ENCODE data around the gene PRDM12. TPM values are rescaled to one million over a fixed set of nuclear protein-coding genes. Genes with fewer than 3 reads are reported as not detected.

PRDM12 gene
- not detected for total RNA-seq

GRCh38 chr9:130664251-130665028 is at the start of gene PRDM12:
Gene PRDM12, plus strand, starts transcription at chr9:130664594. Its CDS starts 60 bp downstream, at chr9:130664654.
- H3K27me3 ChIP-seq (ENCODE audit: control insufficient read depth in 3 of 3, insufficient read depth in 3 of 3, low read length in 3 of 3) = peaks cover 78 to 85% (median 84%) of the 10 kb centered on the region in 3 donors

DNA sequence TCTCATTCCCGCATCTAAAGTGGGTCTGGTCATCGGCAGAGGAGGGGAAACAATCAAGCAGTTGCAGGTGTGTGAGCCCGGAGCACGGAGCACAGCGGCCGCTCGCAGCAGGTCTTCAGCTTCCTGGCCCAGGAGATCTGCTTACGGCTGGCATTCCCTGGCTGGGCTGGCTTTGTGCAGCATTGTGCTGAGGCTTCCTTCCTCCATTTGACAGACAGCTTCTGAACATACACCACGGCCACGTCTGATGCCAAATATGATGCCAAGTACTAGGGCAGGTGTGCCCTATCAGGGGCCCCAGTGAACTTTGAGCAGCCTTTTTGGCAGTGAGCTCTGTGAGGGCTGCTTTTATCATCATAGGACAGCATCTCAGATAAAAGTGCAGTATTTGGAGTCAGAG is 47.9 kb upstream of the PRDM12 start:
- no peaks in the 10 kb centered on the region for H3K27me3 ChIP-seq (ENCODE audit: control insufficient read depth in 3 of 3, insufficient read depth in 3 of 3, low read length in 3 of 3)
- H3K4me3 ChIP-seq (ENCODE audit: low read length in 3 of 3) = no peak overlapping the region
- peaks cover 74 to 89% (median 82%) of the 10 kb centered on the region in 3 donors for H3K36me3 ChIP-seq (ENCODE audit: control insufficient read depth in 3 of 3, insufficient read depth in 3 of 3, low read length in 3 of 3)
- no peaks in the 10 kb centered on the region for H3K9me3 ChIP-seq (ENCODE audit: control insufficient read depth in 3 of 3, low read length in 3 of 3)
- no peak overlapping the region for H3K9ac ChIP-seq (ENCODE audit: low read depth in 1 of 3, low read length in 3 of 3)
- no peak overlapping the region for H3K27ac ChIP-seq (ENCODE audit: low read depth, low read length)
- no peaks in the 10 kb centered on the region for H3K4me1 ChIP-seq (ENCODE audit: control insufficient read depth in 3 of 3, insufficient read depth in 3 of 3, low read length in 3 of 3)

More at GRCh38 chr9:130664251-130665028, at the start of gene PRDM12:
- Histone ChIP-seq H3K9me3 (ENCODE audit: control insufficient read depth in 3 of 3, low read length in 3 of 3) (no peaks in the 10 kb centered on the region), H3K27ac (ENCODE audit: low read depth, low read length) (no peak within 1 kb of the TSS), H3K9ac (ENCODE audit: low read depth in 1 of 3, low read length in 3 of 3) (no peak within 1 kb of the TSS), H3K4me1 (ENCODE audit: control insufficient read depth in 3 of 3, insufficient read depth in 3 of 3, low read length in 3 of 3) (peaks cover 14 to 25% (median 23%) of the 10 kb centered on the region in 3 donors), H3K4me3 (ENCODE audit: low read length in 3 of 3) (no peak within 1 kb of the TSS), H3K36me3 (ENCODE audit: control insufficient read depth in 3 of 3, insufficient read depth in 3 of 3, low read length in 3 of 3) (no peaks in the 10 kb centered on the region)

GRCh38 chr9:130623466-130623865 is 40.9 kb upstream of the PRDM12 start:
- Histone ChIP-seq H3K27me3 (ENCODE audit: control insufficient read depth in 3 of 3, insufficient read depth in 3 of 3, low read length in 3 of 3) (no peaks in the 10 kb centered on the region), H3K4me3 (ENCODE audit: low read length in 3 of 3) (no peak overlapping the region), H3K36me3 (ENCODE audit: control insufficient read depth in 3 of 3, insufficient read depth in 3 of 3, low read length in 3 of 3) (peaks cover 66 to 80% (median 76%) of the 10 kb centered on the region in 3 donors), H3K27ac (ENCODE audit: low read depth, low read length) (no peak overlapping the region), H3K9me3 (ENCODE audit: control insufficient read depth in 3 of 3, low read length in 3 of 3) (no peaks in the 10 kb centered on the region), H3K4me1 (ENCODE audit: control insufficient read depth in 3 of 3, insufficient read depth in 3 of 3, low read length in 3 of 3) (no peaks in the 10 kb centered on the region), H3K9ac (ENCODE audit: low read depth in 1 of 3, low read length in 3 of 3) (no peak overlapping the region)

DNA sequence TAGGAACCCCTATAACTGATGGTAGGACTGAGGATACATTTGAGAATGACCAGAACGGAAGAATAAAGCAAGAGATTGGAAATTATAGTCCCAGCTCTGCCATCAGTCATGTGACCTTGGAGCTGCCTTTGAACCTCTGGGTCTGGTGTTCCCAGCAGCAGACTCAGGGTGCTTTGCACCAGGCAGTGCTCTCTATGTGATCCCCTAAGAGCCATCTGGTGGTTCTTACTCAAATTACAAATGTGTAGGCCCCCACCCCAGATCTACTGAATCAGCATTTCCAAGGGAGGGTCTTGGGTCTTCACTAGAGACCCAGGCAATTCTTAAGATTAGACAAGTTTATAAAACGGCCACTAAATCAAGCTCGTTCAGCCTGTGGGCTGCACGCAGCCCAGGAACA is 40.2 kb upstream of the PRDM12 start:
- Histone ChIP-seq H3K4me3 (ENCODE audit: low read length in 3 of 3) (no peak overlapping the region), H3K9ac (ENCODE audit: low read depth in 1 of 3, low read length in 3 of 3) (no peak overlapping the region), H3K27me3 (ENCODE audit: control insufficient read depth in 3 of 3, insufficient read depth in 3 of 3, low read length in 3 of 3) (no peaks in the 10 kb centered on the region), H3K9me3 (ENCODE audit: control insufficient read depth in 3 of 3, low read length in 3 of 3) (no peaks in the 10 kb centered on the region), H3K36me3 (ENCODE audit: control insufficient read depth in 3 of 3, insufficient read depth in 3 of 3, low read length in 3 of 3) (peaks cover 60 to 75% (median 70%) of the 10 kb centered on the region in 3 donors), H3K4me1 (ENCODE audit: control insufficient read depth in 3 of 3, insufficient read depth in 3 of 3, low read length in 3 of 3) (no peaks in the 10 kb centered on the region), H3K27ac (ENCODE audit: low read depth, low read length) (no peak overlapping the region)

DNA sequence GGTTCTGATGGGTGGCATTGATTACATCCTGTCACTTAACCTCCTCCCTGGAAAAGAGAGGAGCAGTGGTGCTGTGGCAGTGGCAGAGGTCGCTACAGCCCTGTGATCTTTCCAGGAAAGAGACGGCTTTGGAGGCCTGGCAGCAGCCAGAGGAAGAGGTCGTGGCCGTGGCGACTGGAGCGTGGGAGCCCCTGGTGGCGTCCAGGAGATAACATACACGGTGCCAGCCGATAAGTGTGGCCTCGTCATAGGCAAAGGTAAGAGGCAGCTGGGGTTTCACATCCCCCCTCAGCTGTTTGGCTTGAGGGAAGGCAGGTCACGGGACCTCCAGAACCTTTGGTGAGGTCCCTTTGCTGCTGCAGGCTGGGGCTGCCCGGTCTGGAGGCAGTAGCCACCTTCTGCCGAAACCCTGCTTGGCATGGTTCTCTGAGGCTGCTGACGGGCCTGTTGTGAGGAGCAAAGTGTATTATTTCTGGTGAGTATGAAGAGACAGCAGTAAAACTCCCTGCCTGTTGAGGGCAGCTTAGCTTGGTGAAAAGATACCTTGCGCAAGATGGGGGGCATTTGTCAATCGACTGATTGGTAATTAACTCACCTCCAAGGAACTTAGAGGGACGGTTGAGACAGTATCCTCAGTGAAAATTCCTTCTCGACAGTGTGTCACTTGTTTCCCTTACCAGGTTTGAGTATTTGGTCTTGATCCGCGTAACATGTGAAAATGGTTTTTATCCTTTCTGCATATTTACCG is 38.0 kb upstream of the PRDM12 start:
- Histone ChIP-seq H3K4me1 (ENCODE audit: control insufficient read depth in 3 of 3, insufficient read depth in 3 of 3, low read length in 3 of 3) (no peaks in the 10 kb centered on the region), H3K4me3 (ENCODE audit: low read length in 3 of 3) (no peak overlapping the region), H3K27ac (ENCODE audit: low read depth, low read length) (no peak overlapping the region)

GRCh38 chr9:130627051-130627450 is 37.3 kb upstream of the PRDM12 start:
- no peaks in the 10 kb centered on the region for H3K9me3 ChIP-seq (ENCODE audit: control insufficient read depth in 3 of 3, low read length in 3 of 3)
- H3K4me3 ChIP-seq (ENCODE audit: low read length in 3 of 3) = no peak overlapping the region
- H3K4me1 ChIP-seq (ENCODE audit: control insufficient read depth in 3 of 3, insufficient read depth in 3 of 3, low read length in 3 of 3) = no peaks in the 10 kb centered on the region
- peaks cover 65 to 78% (median 71%) of the 10 kb centered on the region in 3 donors for H3K36me3 ChIP-seq (ENCODE audit: control insufficient read depth in 3 of 3, insufficient read depth in 3 of 3, low read length in 3 of 3)
- no peak overlapping the region for H3K9ac ChIP-seq (ENCODE audit: low read depth in 1 of 3, low read length in 3 of 3)
- H3K27ac ChIP-seq (ENCODE audit: low read depth, low read length) = no peak overlapping the region
- H3K27me3 ChIP-seq (ENCODE audit: control insufficient read depth in 3 of 3, insufficient read depth in 3 of 3, low read length in 3 of 3) = no peaks in the 10 kb centered on the region

More for the DNA sequence above, 38.0 kb upstream of the PRDM12 start:
- Histone ChIP-seq H3K27me3 (ENCODE audit: control insufficient read depth in 3 of 3, insufficient read depth in 3 of 3, low read length in 3 of 3) (no peaks in the 10 kb centered on the region), H3K9ac (ENCODE audit: low read depth in 1 of 3, low read length in 3 of 3) (no peak overlapping the region), H3K9me3 (ENCODE audit: control insufficient read depth in 3 of 3, low read length in 3 of 3) (no peaks in the 10 kb centered on the region), H3K36me3 (ENCODE audit: control insufficient read depth in 3 of 3, insufficient read depth in 3 of 3, low read length in 3 of 3) (peaks cover 59 to 72% (median 64%) of the 10 kb centered on the region in 3 donors)

DNA sequence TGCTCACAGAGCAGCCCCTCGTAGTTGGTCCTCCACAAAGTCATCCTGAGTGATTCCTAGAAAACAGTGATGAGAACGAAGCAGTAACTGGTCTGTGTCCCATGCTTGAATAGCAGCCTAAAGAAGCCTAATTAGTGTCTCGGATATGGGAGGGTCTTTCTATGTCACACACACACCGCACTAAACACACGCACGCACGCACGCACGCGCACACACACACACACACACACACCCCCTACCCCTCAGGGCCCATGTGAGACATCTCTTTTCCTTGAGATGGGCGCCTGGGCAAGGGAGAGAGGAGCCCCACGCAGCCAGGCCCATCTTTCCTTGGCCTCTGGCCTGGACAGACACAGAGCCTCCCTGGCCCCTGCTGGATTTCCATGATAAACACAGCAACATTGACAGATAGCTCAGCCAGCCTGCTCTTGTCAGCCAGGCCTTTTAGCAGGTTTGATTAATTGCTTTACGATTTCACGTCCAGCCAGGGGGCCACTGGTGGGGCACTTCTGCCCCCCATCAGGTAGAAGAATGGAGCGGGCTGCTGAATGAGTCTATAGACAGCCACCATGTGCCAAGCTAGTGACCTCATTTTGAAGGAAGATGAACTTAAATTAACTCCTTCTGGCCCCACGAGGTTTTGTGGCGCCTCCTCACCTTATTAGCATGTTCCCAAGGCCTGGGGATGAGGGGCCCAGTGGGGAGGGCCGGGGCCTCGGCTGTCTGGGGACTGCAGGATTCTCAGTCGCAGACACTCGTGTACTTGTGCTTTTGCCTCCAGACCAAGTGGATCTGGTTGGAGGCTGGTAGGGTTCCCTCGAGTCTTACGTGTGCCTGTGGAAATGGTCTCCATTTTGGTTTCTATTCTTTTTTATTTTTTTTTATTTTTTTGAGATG is 36.2 kb upstream of the PRDM12 start:
- peaks cover 76 to 85% (median 80%) of the 10 kb centered on the region in 3 donors for H3K36me3 ChIP-seq (ENCODE audit: control insufficient read depth in 3 of 3, insufficient read depth in 3 of 3, low read length in 3 of 3)
- no peaks in the 10 kb centered on the region for H3K27me3 ChIP-seq (ENCODE audit: control insufficient read depth in 3 of 3, insufficient read depth in 3 of 3, low read length in 3 of 3)
- no peaks in the 10 kb centered on the region for H3K9me3 ChIP-seq (ENCODE audit: control insufficient read depth in 3 of 3, low read length in 3 of 3)
- no peak overlapping the region for H3K4me3 ChIP-seq (ENCODE audit: low read length in 3 of 3)
- no peak overlapping the region for H3K27ac ChIP-seq (ENCODE audit: low read depth, low read length)
- H3K9ac ChIP-seq (ENCODE audit: low read depth in 1 of 3, low read length in 3 of 3) = no peak overlapping the region
- H3K4me1 ChIP-seq (ENCODE audit: control insufficient read depth in 3 of 3, insufficient read depth in 3 of 3, low read length in 3 of 3) = no peaks in the 10 kb centered on the region

GRCh38 chr9:130629443-130630070 is 34.8 kb upstream of the PRDM12 start:
- H3K27me3 ChIP-seq (ENCODE audit: control insufficient read depth in 3 of 3, insufficient read depth in 3 of 3, low read length in 3 of 3) = no peaks in the 10 kb centered on the region
- no peak overlapping the region for H3K27ac ChIP-seq (ENCODE audit: low read depth, low read length)
- H3K4me1 ChIP-seq (ENCODE audit: control insufficient read depth in 3 of 3, insufficient read depth in 3 of 3, low read length in 3 of 3) = no peaks in the 10 kb centered on the region
- H3K36me3 ChIP-seq (ENCODE audit: control insufficient read depth in 3 of 3, insufficient read depth in 3 of 3, low read length in 3 of 3) = peaks cover 78 to 86% (median 79%) of the 10 kb centered on the region in 3 donors
- no peaks in the 10 kb centered on the region for H3K9me3 ChIP-seq (ENCODE audit: control insufficient read depth in 3 of 3, low read length in 3 of 3)
- H3K4me3 ChIP-seq (ENCODE audit: low read length in 3 of 3) = no peak overlapping the region
- H3K9ac ChIP-seq (ENCODE audit: low read depth in 1 of 3, low read length in 3 of 3) = no peak overlapping the region

GRCh38 chr9:130630071-130630450 is 34.3 kb upstream of the PRDM12 start:
- Histone ChIP-seq H3K4me1 (ENCODE audit: control insufficient read depth in 3 of 3, insufficient read depth in 3 of 3, low read length in 3 of 3) (no peaks in the 10 kb centered on the region), H3K9me3 (ENCODE audit: control insufficient read depth in 3 of 3, low read length in 3 of 3) (no peaks in the 10 kb centered on the region), H3K4me3 (ENCODE audit: low read length in 3 of 3) (no peak overlapping the region), H3K27ac (ENCODE audit: low read depth, low read length) (no peak overlapping the region), H3K27me3 (ENCODE audit: control insufficient read depth in 3 of 3, insufficient read depth in 3 of 3, low read length in 3 of 3) (no peaks in the 10 kb centered on the region), H3K9ac (ENCODE audit: low read depth in 1 of 3, low read length in 3 of 3) (no peak overlapping the region), H3K36me3 (ENCODE audit: control insufficient read depth in 3 of 3, insufficient read depth in 3 of 3, low read length in 3 of 3) (peaks cover 78 to 89% (median 82%) of the 10 kb centered on the region in 3 donors)
